RPMI8226 (cell line): ENCODE results near the gene DNAH7.
"Not testable (repeated sequence)": the region's sequence is repeated elsewhere in the genome, so short reads cannot be mapped to it uniquely, and the experiment has no call there.

Experiments used
- DNase-seq: peaks from one replicate; pipeline ENCODE4 v3.0.0-alpha.2; 2015

The DNAH7 gene

DNA sequence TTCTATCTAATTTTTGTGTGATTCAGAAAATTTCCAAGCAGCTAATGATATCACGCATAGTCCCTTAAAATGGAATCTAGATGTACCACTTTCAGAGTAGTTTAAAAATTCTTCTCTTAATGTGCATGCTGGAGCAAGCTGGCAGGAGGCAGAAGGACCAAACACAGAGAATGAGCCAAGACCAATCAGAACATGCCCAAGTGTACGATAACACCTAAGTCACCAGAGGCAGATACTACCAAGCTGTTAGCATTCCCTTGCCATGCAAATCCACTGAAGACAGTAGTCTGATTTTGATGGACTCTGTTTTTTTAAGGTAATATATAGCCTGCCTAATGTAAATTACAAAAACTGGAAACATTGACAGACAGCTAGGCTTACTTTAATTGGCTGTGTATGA lies 109.3 kb downstream of the DNAH7 start:
- DNase-seq: no peak

GRCh38 chr2:195956725-195957124 lies 111.9 kb downstream of the DNAH7 start:
- DNase-seq: no peak

- DNase-seq: no peak
These were observed 123.6 kb downstream of the DNAH7 start for GRCh38 chr2:195945056-195945455.

DNA sequence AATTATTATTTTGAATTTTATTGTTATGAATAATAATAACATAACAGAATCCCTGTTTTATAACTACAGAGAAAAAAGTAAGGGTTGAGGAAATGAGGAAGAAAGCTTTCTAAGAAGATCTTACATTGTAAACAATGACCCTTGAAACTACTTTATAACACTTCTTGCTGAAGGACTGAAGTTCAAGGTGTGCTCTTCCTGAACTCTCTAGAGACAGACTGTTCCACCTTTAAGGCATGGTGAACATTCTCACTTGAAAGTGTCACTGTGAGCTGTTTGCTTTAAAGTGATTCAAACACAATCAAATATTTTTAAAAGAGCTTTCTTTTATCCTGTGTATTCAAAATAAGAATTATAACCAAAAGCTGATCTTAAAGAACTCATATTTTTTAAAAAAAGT lies 131.5 kb downstream of the DNAH7 start:
- no peak for DNase-seq

GRCh38 chr2:195934484-195934883 lies 134.2 kb downstream of the DNAH7 start:
- no peak for DNase-seq

- DNase-seq: no peak
These were observed 139.1 kb downstream of the DNAH7 start for GRCh38 chr2:195929531-195929930.

GRCh38 chr2:195925120-195925519 lies 143.5 kb downstream of the DNAH7 start:
- DNase-seq: no peak

GRCh38 chr2:195923889-195924288 lies 144.7 kb downstream of the DNAH7 start:
- no peak for DNase-seq

- not testable (repeated sequence) for DNase-seq
These were observed 151.5 kb downstream of the DNAH7 start for GRCh38 chr2:195917021-195917600.

DNA sequence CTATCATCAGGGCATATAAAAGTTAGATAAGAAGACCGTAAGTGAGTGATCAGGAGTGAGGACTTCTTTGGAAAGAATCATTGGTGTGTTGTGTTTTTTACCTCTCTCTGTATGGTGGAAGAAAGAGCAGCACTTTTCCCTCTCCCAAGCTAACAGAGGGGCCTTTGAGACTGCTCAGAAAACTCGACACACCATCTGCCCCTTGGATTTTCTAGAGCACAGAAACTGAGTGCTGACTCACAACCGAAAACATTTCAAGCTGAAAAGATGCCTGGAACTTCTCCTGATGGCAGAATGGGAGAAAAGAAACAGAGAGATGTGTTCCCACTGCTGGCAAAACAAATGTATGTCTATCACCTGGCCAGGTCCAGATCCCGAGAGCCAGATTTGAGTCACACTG lies 156.6 kb downstream of the DNAH7 start:
- no peak for DNase-seq

- no peak for DNase-seq
These were observed 158.1 kb downstream of the DNAH7 start for GRCh38 chr2:195910570-195910969.

- DNase-seq: no peak
These were observed 158.7 kb downstream of the DNAH7 start for GRCh38 chr2:195909926-195910325.

DNA sequence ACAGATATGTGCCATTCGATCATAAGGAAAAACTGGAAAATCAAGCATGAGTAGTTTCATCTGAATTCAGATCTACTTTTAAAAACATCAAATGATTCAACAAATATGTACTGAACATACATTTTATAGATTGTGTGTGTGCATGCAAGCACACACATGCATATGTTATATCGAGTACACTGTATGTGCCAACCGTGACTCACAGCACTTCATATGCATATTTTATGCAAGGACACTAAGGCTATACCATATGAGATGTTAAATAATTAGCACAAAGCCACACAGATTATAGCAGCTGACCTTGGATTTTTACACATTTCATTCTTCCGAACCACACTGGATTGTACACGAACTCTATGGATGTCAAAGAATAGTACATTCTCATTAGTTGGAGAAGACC lies 161.2 kb downstream of the DNAH7 start:
- DNase-seq: no peak

GRCh38 chr2:195903956-195904355 lies 164.7 kb downstream of the DNAH7 start:
- no peak for DNase-seq

- no peak for DNase-seq
These were observed 165.8 kb downstream of the DNAH7 start for GRCh38 chr2:195902857-195903256.

DNA sequence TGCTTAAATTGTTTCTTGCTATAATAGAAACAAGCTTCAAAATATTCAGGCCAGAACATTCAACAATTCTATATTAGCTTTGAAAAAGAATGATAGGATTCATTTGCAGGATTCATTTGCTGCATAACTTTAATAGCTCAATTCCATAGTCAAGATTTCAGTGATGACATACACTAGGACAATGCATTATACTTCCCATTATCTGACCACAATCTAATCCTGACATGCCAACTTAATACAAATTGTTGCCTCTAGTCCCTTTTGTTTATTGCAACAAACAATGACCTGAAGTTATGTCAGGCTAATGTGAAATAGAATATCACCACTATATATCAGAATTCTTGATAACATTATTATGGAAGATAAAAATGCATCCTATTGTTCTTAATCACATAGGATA lies 169.4 kb downstream of the DNAH7 start:
- DNase-seq: no peak

- DNase-seq: peak; percentile 56
These were observed 170.0 kb downstream of the DNAH7 start for GRCh38 chr2:195898505-195899191.

GRCh38 chr2:195891081-195891480 lies 177.6 kb downstream of the DNAH7 start:
- no peak for DNase-seq

GRCh38 chr2:195879153-195879552 lies 189.5 kb downstream of the DNAH7 start:
- no peak for DNase-seq

DNA sequence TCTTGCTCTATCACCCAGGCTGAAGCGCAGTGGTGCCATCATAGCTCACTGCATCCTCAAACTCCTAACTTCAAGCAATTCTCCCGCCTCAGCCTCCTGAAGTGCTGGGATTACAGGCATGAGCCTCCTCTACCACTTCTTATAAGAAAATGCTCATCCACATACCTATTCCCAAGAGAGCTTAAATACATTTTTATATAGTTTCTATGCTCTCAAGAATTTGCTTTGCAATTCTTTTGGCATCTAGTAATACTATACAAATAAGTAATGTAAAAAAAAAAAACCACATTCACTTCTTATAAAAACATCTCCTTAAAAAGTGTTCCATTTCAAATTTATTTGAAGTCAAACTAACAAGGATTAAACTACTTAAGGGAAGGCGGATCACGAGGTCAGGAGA lies 197.3 kb downstream of the DNAH7 start:
- DNase-seq: no peak

- no peak for DNase-seq
These were observed 204.3 kb downstream of the DNAH7 start for GRCh38 chr2:195864316-195864715.

DNA sequence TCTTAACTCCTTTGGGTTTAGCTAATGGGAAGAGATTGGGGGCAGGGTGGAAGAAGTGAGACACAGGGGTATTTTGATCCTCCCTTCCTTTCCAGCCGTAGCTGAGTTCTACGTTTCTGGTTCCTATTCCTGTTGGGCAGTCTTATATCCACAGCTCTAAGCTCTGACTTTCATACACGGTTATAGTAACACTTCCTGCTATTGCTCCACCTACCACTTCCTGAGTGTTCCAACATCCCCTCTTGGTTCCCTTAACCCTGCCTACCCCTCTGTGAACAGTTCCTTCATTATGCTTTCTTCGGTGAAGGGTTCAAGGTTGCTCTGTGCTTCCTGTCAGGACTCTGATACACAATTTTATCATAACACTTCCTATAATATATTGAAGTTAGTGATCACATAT lies 205.1 kb downstream of the DNAH7 start:
- DNase-seq: no peak

DNA sequence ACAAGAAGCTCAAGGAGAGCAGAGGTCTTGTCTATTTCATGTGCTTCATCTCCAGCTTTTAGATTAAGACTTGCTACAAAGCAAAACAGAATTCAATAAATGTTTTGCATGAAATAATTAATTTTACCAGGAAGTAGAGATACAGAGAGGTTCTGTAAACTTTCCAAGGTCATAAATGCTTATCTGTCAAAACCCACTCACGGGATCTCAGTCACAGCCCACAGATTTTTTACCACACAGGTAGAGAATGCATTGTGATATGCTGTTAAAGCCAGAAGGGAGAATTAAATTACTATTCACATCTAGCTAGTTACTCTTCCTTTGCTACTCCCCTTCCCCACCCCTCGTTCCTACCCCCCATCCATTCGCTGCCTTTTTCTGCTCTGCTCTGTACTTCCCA lies 205.5 kb downstream of the DNAH7 start:
- DNase-seq: no peak

GRCh38 chr2:195861821-195862220 lies 206.8 kb downstream of the DNAH7 start:
- no peak for DNase-seq

DNA sequence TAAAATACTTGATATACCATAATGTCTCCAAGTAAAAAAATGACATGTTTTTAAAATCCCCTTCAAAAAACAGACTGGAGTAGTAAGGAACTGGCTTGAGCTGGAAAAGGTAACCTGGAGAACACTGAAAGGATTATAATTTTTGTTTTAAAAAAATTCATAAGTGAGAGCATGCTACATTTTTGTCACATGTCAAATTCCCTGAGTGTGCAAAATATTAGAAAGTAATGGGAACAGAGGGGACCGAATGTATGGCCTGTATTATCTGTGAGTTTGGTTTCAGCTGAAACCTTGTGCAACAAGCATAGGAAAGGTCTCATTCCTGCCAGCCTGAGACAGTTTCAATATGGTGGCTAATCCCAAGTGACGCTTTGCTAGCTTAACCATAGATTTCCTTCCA lies 209.1 kb downstream of the DNAH7 start:
- no peak for DNase-seq
